ENCODE data around the gene TRUB1. TPM values are rescaled to one million over a fixed set of nuclear protein-coding genes. Genes with fewer than 3 reads are reported as not detected.
"Not testable (repeated sequence)": the region's sequence is repeated elsewhere in the genome, so short reads cannot be mapped to it uniquely, and the experiment has no call there.

Gene TRUB1
- polyA plus RNA-seq, 1 donor: 20.0 TPM

GRCh38 chr10:114925587-114926586 lies 12.1 kb upstream of the TRUB1 start:
- DNase-seq: no peak

GRCh38 chr10:114928818-114929217 lies 9.2 kb upstream of the TRUB1 start:
- no peak for DNase-seq

GRCh38 chr10:114930320-114930719 lies 7.7 kb upstream of the TRUB1 start:
- DNase-seq: no peak

GRCh38 chr10:114931072-114931679 lies 6.8 kb upstream of the TRUB1 start:
- no peak for DNase-seq

- no peak for DNase-seq
These were observed 5.8 kb upstream of the TRUB1 start for GRCh38 chr10:114932225-114932624.

- DNase-seq: no peak
These were observed 5.0 kb upstream of the TRUB1 start for GRCh38 chr10:114932945-114933344.

GRCh38 chr10:114933588-114933987 lies 4.4 kb upstream of the TRUB1 start:
- DNase-seq: no peak

- not testable (repeated sequence) for DNase-seq
These were observed 4.0 kb upstream of the TRUB1 start for GRCh38 chr10:114933995-114934394.

GRCh38 chr10:114938856-114939193 lies 830 bp downstream of the TRUB1 start:
- DNase-seq: no peak

- no peak for DNase-seq
These were observed 2.7 kb downstream of the TRUB1 start for GRCh38 chr10:114940735-114941134.

GRCh38 chr10:114943000-114943399 lies 5.0 kb downstream of the TRUB1 start:
- no peak for DNase-seq

GRCh38 chr10:114953047-114953446 lies 15.1 kb downstream of the TRUB1 start:
- no peak for DNase-seq

GRCh38 chr10:114955984-114956383 lies 18.0 kb downstream of the TRUB1 start:
- DNase-seq: no peak

- DNase-seq: no peak
These were observed 18.5 kb downstream of the TRUB1 start for GRCh38 chr10:114956466-114956865.

- no peak for DNase-seq
These were observed 19.1 kb downstream of the TRUB1 start for GRCh38 chr10:114957122-114957521.

GRCh38 chr10:114957673-114958072 lies 19.7 kb downstream of the TRUB1 start:
- no peak for DNase-seq

GRCh38 chr10:114962441-114962840 lies 24.4 kb downstream of the TRUB1 start:
- no peak for DNase-seq

GRCh38 chr10:114963908-114964307 lies 25.9 kb downstream of the TRUB1 start:
- DNase-seq: no peak

- no peak for DNase-seq
These were observed 29.1 kb downstream of the TRUB1 start for GRCh38 chr10:114967071-114967470.

GRCh38 chr10:114970515-114970914 lies 32.5 kb downstream of the TRUB1 start:
- no peak for DNase-seq

GRCh38 chr10:114973306-114973705 lies 35.3 kb downstream of the TRUB1 start:
- DNase-seq: no peak

GRCh38 chr10:114973997-114974396 lies 36.0 kb downstream of the TRUB1 start:
- no peak for DNase-seq

- no peak for DNase-seq
These were observed 36.6 kb downstream of the TRUB1 start for GRCh38 chr10:114974625-114975024.

- DNase-seq: no peak
These were observed 37.1 kb downstream of the TRUB1 start for GRCh38 chr10:114975091-114975490.

Measured in hindlimb muscle (tissue), 1 donor.